ENCODE data around the gene RNF182. TPM values are rescaled to one million over a fixed set of nuclear protein-coding genes. Genes with fewer than 3 reads are reported as not detected.
"Not testable (repeated sequence)": the region's sequence is repeated elsewhere in the genome, so short reads cannot be mapped to it uniquely, and the experiment has no call there.

RNF182 gene
- total RNA-seq: not detected
- not detected for polyA plus RNA-seq

- no peaks in the 10 kb centered on the region for H3K9me3 ChIP-seq (ENCODE audit: low read length)
- peak within 1 kb of the TSS; percentile 49 for H3K27ac ChIP-seq (ENCODE audit: low read depth, low read length)
- Mint-ChIP-seq H3K36me3 (no peaks in the 10 kb centered on the region), H3K27me3 (peaks cover 53 to 75% of the 10 kb centered on the region in 2 donors), H3K4me1 (peaks cover 14 to 16% (median 16%) of the 10 kb centered on the region in 3 donors), H3K9me3 (peaks cover 0 to 13% (median 0%) of the 10 kb centered on the region in 5 donors), H3K27ac (peak within 1 kb of the TSS in 5 of 8 donors; percentile 22 to 66 (median 30)), H3K4me3 (peak within 1 kb of the TSS; percentile 72 to 88 (median 78))
- DNase-seq: peak in 1 of 5 donors; percentile 20
- peak within 1 kb of the TSS; percentile 48 for H3K4me3 ChIP-seq (ENCODE audit: low read length)
- H3K27me3 ChIP-seq (ENCODE audit: insufficient read depth, low read length, poor library complexity, severe bottlenecking): peaks cover 40% of the 10 kb centered on the region
- ChIA-PET POLR2A (no interaction called here), CTCF (interaction anchor here (1.0 kb wide), 1 partner anchor 10 kb away, joined by 3 read pairs; no protein-coding TSS in a partner anchor)
- H3K4me1 ChIP-seq (ENCODE audit: insufficient read depth, low read length): peaks cover 8% of the 10 kb centered on the region
- H3K36me3 ChIP-seq (ENCODE audit: insufficient read depth, low read length): no peaks in the 10 kb centered on the region
These were observed at the start of gene RNF182 for GRCh38 chr6:13924949-13925881. TSS of gene RNF182 (plus strand) at chr6:13924952. CDS start at chr6:13977120, 52,168 bp downstream.

GRCh38 chr6:13877051-13877450, 47.7 kb upstream of the RNF182 start:
- Histone ChIP-seq H3K9me3 (ENCODE audit: low read length) (no peaks in the 10 kb centered on the region), H3K36me3 (ENCODE audit: insufficient read depth, low read length) (no peaks in the 10 kb centered on the region), H3K4me3 (ENCODE audit: low read length) (no peak overlapping the region), H3K27ac (ENCODE audit: low read depth, low read length) (no peak overlapping the region), H3K4me1 (ENCODE audit: insufficient read depth, low read length) (peaks cover 7% of the 10 kb centered on the region), H3K27me3 (ENCODE audit: insufficient read depth, low read length, poor library complexity, severe bottlenecking) (no peaks in the 10 kb centered on the region)
- Mint-ChIP-seq H3K36me3 (peaks cover 0 to 4% (median 0%) of the 10 kb centered on the region in 3 donors), H3K27me3 (peaks cover 21 to 25% of the 10 kb centered on the region in 2 donors), H3K4me3 (no peak overlapping the region), H3K27ac (no peak overlapping the region), H3K4me1 (peaks cover 8 to 15% (median 13%) of the 10 kb centered on the region in 3 donors), H3K9me3 (peaks cover 3 to 10% (median 5%) of the 10 kb centered on the region in 5 donors)
- no peak for DNase-seq
- POLR2A ChIA-PET: no interaction called here
- CTCF ChIA-PET: no interaction called here

- H3K4me1 Mint-ChIP-seq; H3K36me3 Mint-ChIP-seq; DNase-seq; H3K4me3 ChIP-seq (ENCODE audit: low read length); H3K27ac ChIP-seq (ENCODE audit: low read depth, low read length); H3K27me3 ChIP-seq (ENCODE audit: insufficient read depth, low read length, poor library complexity, severe bottlenecking); H3K9me3 ChIP-seq (ENCODE audit: low read length); H3K4me1 ChIP-seq (ENCODE audit: insufficient read depth, low read length); H3K27ac Mint-ChIP-seq; H3K4me3 Mint-ChIP-seq; H3K36me3 ChIP-seq (ENCODE audit: insufficient read depth, low read length); CTCF ChIA-PET; POLR2A ChIA-PET: not testable (repeated sequence)
- Mint-ChIP-seq H3K27me3 (peaks cover 7 to 14% of the 10 kb centered on the region in 2 donors), H3K9me3 (peaks cover 4 to 14% (median 5%) of the 10 kb centered on the region in 5 donors)
These were observed 44.6 kb upstream of the RNF182 start for GRCh38 chr6:13880061-13880663.

GRCh38 chr6:13881621-13882165, 43.1 kb upstream of the RNF182 start:
- no peak overlapping the region for H3K27ac Mint-ChIP-seq
- Histone ChIP-seq H3K27ac (ENCODE audit: low read depth, low read length) (no peak overlapping the region), H3K9me3 (ENCODE audit: low read length) (no peaks in the 10 kb centered on the region), H3K4me3 (ENCODE audit: low read length) (no peak overlapping the region), H3K4me1 (ENCODE audit: insufficient read depth, low read length) (no peaks in the 10 kb centered on the region), H3K27me3 (ENCODE audit: insufficient read depth, low read length, poor library complexity, severe bottlenecking) (no peaks in the 10 kb centered on the region), H3K36me3 (ENCODE audit: insufficient read depth, low read length) (no peaks in the 10 kb centered on the region)
- H3K36me3 Mint-ChIP-seq: peaks cover 0 to 4% (median 2%) of the 10 kb centered on the region in 3 donors
- no peak overlapping the region for H3K4me3 Mint-ChIP-seq
- CTCF ChIA-PET: no interaction called here
- DNase-seq: no peak
- H3K4me1 Mint-ChIP-seq: no peaks in the 10 kb centered on the region
- peaks cover 4 to 14% (median 5%) of the 10 kb centered on the region in 5 donors for H3K9me3 Mint-ChIP-seq
- POLR2A ChIA-PET: no interaction called here
- H3K27me3 Mint-ChIP-seq: peaks cover 7 to 14% of the 10 kb centered on the region in 2 donors

GRCh38 chr6:13883966-13884365, 40.8 kb upstream of the RNF182 start:
- no peaks in the 10 kb centered on the region for H3K4me1 Mint-ChIP-seq
- H3K36me3 Mint-ChIP-seq: peaks cover 0 to 2% (median 0%) of the 10 kb centered on the region in 3 donors
- CTCF ChIA-PET: interaction anchor here (3.1 kb wide), 1 partner anchor 10 kb away, joined by 13 read pairs; no protein-coding TSS in a partner anchor
- Histone ChIP-seq H3K4me3 (ENCODE audit: low read length) (no peak overlapping the region), H3K4me1 (ENCODE audit: insufficient read depth, low read length) (no peaks in the 10 kb centered on the region), H3K9me3 (ENCODE audit: low read length) (no peaks in the 10 kb centered on the region), H3K27ac (ENCODE audit: low read depth, low read length) (no peak overlapping the region), H3K27me3 (ENCODE audit: insufficient read depth, low read length, poor library complexity, severe bottlenecking) (no peaks in the 10 kb centered on the region), H3K36me3 (ENCODE audit: insufficient read depth, low read length) (no peaks in the 10 kb centered on the region)
- no peak overlapping the region for H3K27ac Mint-ChIP-seq
- H3K27me3 Mint-ChIP-seq: peaks cover 5 to 7% of the 10 kb centered on the region in 2 donors
- POLR2A ChIA-PET: no interaction called here
- no peak overlapping the region for H3K4me3 Mint-ChIP-seq
- DNase-seq: no peak
- H3K9me3 Mint-ChIP-seq: peaks cover 0 to 6% (median 1%) of the 10 kb centered on the region in 5 donors

GRCh38 chr6:13884397-13884796, 40.4 kb upstream of the RNF182 start:
- Mint-ChIP-seq H3K4me3 (no peak overlapping the region), H3K27me3 (peaks cover under 1 to 4% of the 10 kb centered on the region in 2 donors), H3K4me1 (no peaks in the 10 kb centered on the region), H3K36me3 (peaks cover 0 to 2% (median 0%) of the 10 kb centered on the region in 3 donors), H3K9me3 (peaks cover 0 to 4% (median 1%) of the 10 kb centered on the region in 5 donors), H3K27ac (no peak overlapping the region)
- no peak for DNase-seq
- Histone ChIP-seq H3K4me3 (ENCODE audit: low read length) (no peak overlapping the region), H3K27ac (ENCODE audit: low read depth, low read length) (no peak overlapping the region), H3K36me3 (ENCODE audit: insufficient read depth, low read length) (no peaks in the 10 kb centered on the region), H3K4me1 (ENCODE audit: insufficient read depth, low read length) (no peaks in the 10 kb centered on the region), H3K9me3 (ENCODE audit: low read length) (no peaks in the 10 kb centered on the region), H3K27me3 (ENCODE audit: insufficient read depth, low read length, poor library complexity, severe bottlenecking) (no peaks in the 10 kb centered on the region)
- ChIA-PET POLR2A (no interaction called here), CTCF (interaction anchor here (3.1 kb wide), 1 partner anchor 10 kb away, joined by 13 read pairs; no protein-coding TSS in a partner anchor)

- Mint-ChIP-seq H3K27ac (no peak overlapping the region), H3K27me3 (peaks cover 0 to 4% of the 10 kb centered on the region in 2 donors), H3K9me3 (peaks cover 0 to 4% (median 1%) of the 10 kb centered on the region in 5 donors), H3K36me3 (peaks cover 0 to 2% (median 0%) of the 10 kb centered on the region in 3 donors), H3K4me3 (no peak overlapping the region), H3K4me1 (no peaks in the 10 kb centered on the region)
- Histone ChIP-seq H3K4me1 (ENCODE audit: insufficient read depth, low read length) (no peaks in the 10 kb centered on the region), H3K27me3 (ENCODE audit: insufficient read depth, low read length, poor library complexity, severe bottlenecking) (no peaks in the 10 kb centered on the region), H3K36me3 (ENCODE audit: insufficient read depth, low read length) (no peaks in the 10 kb centered on the region), H3K9me3 (ENCODE audit: low read length) (no peaks in the 10 kb centered on the region), H3K4me3 (ENCODE audit: low read length) (no peak overlapping the region), H3K27ac (ENCODE audit: low read depth, low read length) (no peak overlapping the region)
- POLR2A ChIA-PET: no interaction called here
- CTCF ChIA-PET: interaction anchor here (0.9 to 3.1 kb wide), 2 partner anchors 11 kb away, joined by 3 to 13 read pairs; no protein-coding TSS in a partner anchor
- no peak for DNase-seq
These were observed 39.2 kb upstream of the RNF182 start for GRCh38 chr6:13885601-13886000.
